ENCODE results near the gene TSPAN17.

GRCh38 chr5:176671399-176671798 lies 24.1 kb downstream of the TSPAN17 start:
- TF ChIP-seq NR3C1 (IDR thresholded peaks at IDR 0.05) (no peak), CBX8 (IDR thresholded peaks at IDR 0.05) (no peak), RARB (CRISPR knock-in tag; IDR thresholded peaks at IDR 0.05) (no peak), KDM1A (IDR thresholded peaks at IDR 0.05; ENCODE audit: low read depth) (no peak), NFE2L2 (conservative IDR thresholded peaks at IDR 0.05; ENCODE audit: low read length) (no peak), MAZ (IDR thresholded peaks at IDR 0.05; ENCODE audit: borderline replicate concordance, low read depth, low read length) (no peak)
- TF ChIP-seq, protein P1, sequence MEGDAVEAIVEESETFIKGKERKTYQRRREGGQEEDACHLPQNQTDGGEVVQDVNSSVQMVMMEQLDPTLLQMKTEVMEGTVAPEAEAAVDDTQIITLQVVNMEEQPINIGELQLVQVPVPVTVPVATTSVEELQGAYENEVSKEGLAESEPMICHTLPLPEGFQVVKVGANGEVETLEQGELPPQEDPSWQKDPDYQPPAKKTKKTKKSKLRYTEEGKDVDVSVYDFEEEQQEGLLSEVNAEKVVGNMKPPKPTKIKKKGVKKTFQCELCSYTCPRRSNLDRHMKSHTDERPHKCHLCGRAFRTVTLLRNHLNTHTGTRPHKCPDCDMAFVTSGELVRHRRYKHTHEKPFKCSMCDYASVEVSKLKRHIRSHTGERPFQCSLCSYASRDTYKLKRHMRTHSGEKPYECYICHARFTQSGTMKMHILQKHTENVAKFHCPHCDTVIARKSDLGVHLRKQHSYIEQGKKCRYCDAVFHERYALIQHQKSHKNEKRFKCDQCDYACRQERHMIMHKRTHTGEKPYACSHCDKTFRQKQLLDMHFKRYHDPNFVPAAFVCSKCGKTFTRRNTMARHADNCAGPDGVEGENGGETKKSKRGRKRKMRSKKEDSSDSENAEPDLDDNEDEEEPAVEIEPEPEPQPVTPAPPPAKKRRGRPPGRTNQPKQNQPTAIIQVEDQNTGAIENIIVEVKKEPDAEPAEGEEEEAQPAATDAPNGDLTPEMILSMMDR (IDR thresholded peaks at IDR 0.05): no peak
